ENCODE measurements around the gene INPP5A. TPM values are rescaled to one million over a fixed set of nuclear protein-coding genes. Genes with fewer than 3 reads are reported as not detected.

Gene INPP5A
- total RNA-seq, 1 donor from 2014 or later = 36.4 TPM

DNA sequence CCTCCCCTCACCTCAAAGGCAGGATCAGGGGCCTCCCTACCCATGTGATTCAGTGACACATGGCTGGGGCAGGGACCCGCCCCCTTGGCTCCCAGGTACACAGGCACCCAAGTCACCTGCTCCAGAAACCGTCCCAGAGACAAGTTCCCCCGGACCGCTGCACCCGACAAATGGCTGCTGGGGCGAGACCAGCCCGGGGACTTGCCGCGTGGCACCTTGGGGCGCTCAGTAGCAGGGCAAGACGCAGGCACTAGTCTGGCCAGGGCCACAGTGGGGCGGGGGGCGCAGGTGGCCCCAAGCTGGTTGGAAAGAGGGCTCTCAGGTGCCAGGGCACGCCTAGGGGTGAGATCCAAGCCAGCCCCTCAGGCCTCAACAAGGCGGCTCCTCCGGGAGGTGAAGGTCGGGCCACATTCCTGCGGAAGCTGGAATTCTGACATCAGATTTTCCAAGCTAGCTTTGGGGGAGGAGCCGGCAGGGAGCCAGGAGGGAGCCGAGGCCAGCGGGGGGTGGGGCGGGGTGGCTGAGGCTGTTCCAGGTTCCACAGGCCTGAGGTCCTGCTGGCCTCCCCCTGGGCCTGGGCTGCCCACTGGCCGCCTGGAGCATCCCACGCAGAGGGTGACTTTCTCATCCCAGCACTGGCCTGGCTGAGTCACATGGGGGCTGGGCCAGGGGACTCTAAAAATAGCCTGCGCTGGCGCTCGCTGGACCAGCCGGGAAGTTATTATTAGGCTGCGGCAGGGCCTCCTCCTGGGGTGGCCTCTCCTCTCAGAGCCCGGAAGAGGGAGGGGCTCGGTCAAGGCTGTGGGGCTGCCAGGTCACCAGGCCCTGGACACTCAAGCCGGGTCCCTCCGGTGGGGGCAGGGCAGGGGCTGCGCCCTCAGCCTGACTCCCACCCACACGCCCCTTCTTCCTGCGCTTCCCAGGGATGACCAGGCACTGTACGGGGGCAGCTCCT lies 20.5 kb upstream of the INPP5A start:
- TF ChIP-seq, protein P1, sequence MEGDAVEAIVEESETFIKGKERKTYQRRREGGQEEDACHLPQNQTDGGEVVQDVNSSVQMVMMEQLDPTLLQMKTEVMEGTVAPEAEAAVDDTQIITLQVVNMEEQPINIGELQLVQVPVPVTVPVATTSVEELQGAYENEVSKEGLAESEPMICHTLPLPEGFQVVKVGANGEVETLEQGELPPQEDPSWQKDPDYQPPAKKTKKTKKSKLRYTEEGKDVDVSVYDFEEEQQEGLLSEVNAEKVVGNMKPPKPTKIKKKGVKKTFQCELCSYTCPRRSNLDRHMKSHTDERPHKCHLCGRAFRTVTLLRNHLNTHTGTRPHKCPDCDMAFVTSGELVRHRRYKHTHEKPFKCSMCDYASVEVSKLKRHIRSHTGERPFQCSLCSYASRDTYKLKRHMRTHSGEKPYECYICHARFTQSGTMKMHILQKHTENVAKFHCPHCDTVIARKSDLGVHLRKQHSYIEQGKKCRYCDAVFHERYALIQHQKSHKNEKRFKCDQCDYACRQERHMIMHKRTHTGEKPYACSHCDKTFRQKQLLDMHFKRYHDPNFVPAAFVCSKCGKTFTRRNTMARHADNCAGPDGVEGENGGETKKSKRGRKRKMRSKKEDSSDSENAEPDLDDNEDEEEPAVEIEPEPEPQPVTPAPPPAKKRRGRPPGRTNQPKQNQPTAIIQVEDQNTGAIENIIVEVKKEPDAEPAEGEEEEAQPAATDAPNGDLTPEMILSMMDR (IDR thresholded peaks at IDR 0.05) = no peak
- Mint-ChIP-seq H3K9me3 (ENCODE audit: unreplicated experiment) (no peaks in the 10 kb centered on the region), H3K27ac (ENCODE audit: unreplicated experiment) (peak overlapping the region; percentile 78), H3K36me3 (ENCODE audit: unreplicated experiment) (no peaks in the 10 kb centered on the region), H3K27me3 (ENCODE audit: unreplicated experiment) (no peaks in the 10 kb centered on the region), H3K4me1 (ENCODE audit: unreplicated experiment) (peaks cover 41% of the 10 kb centered on the region), H3K4me3 (ENCODE audit: unreplicated experiment) (no peak overlapping the region)
- DNase-seq (ENCODE audit: extremely low spot score, unreplicated experiment) = peak; percentile 98

- Mint-ChIP-seq H3K27me3 (ENCODE audit: unreplicated experiment) (no peaks in the 10 kb centered on the region), H3K9me3 (ENCODE audit: unreplicated experiment) (no peaks in the 10 kb centered on the region), H3K27ac (ENCODE audit: unreplicated experiment) (peak overlapping the region; percentile 65), H3K4me1 (ENCODE audit: unreplicated experiment) (peaks cover 41% of the 10 kb centered on the region), H3K4me3 (ENCODE audit: unreplicated experiment) (no peak overlapping the region), H3K36me3 (ENCODE audit: unreplicated experiment) (no peaks in the 10 kb centered on the region)
- no peak for DNase-seq (ENCODE audit: extremely low spot score, unreplicated experiment)
- TF ChIP-seq, protein P1 (IDR thresholded peaks at IDR 0.05) = no peak
Observed at GRCh38 chr10:132517951-132518521, 19.6 kb upstream of the INPP5A start.

- Mint-ChIP-seq H3K27ac (ENCODE audit: unreplicated experiment) (peak overlapping the region; percentile 23), H3K9me3 (ENCODE audit: unreplicated experiment) (no peaks in the 10 kb centered on the region), H3K4me3 (ENCODE audit: unreplicated experiment) (no peak overlapping the region), H3K36me3 (ENCODE audit: unreplicated experiment) (no peaks in the 10 kb centered on the region), H3K27me3 (ENCODE audit: unreplicated experiment) (no peaks in the 10 kb centered on the region), H3K4me1 (ENCODE audit: unreplicated experiment) (peaks cover 41% of the 10 kb centered on the region)
- DNase-seq (ENCODE audit: extremely low spot score, unreplicated experiment) = no peak
- TF ChIP-seq, protein P1 (IDR thresholded peaks at IDR 0.05) = no peak
Observed at GRCh38 chr10:132518572-132519381, 18.8 kb upstream of the INPP5A start.

GRCh38 chr10:132519382-132520176 lies 18.0 kb upstream of the INPP5A start:
- no peaks in the 10 kb centered on the region for H3K9me3 Mint-ChIP-seq (ENCODE audit: unreplicated experiment)
- H3K4me3 Mint-ChIP-seq (ENCODE audit: unreplicated experiment) = no peak overlapping the region
- H3K27ac Mint-ChIP-seq (ENCODE audit: unreplicated experiment) = peak overlapping the region; percentile 23
- H3K36me3 Mint-ChIP-seq (ENCODE audit: unreplicated experiment) = peaks cover 2% of the 10 kb centered on the region
- H3K4me1 Mint-ChIP-seq (ENCODE audit: unreplicated experiment) = peaks cover 41% of the 10 kb centered on the region
- no peaks in the 10 kb centered on the region for H3K27me3 Mint-ChIP-seq (ENCODE audit: unreplicated experiment)
- no peak for DNase-seq (ENCODE audit: extremely low spot score, unreplicated experiment)
- TF ChIP-seq, protein P1 (IDR thresholded peaks at IDR 0.05) = no peak

Measured in osteocyte (in vitro differentiated cells).